Activated naive CD8-positive, alpha-beta T cell treated with anti-CD3 and anti-CD28 coated beads for 36 hours (primary cell): ENCODE data around the gene CNNM3. TPM values are rescaled to one million over a fixed set of nuclear protein-coding genes. Genes with fewer than 3 reads are reported as not detected.
"Not testable (repeated sequence)": the region's sequence is repeated elsewhere in the genome, so short reads cannot be mapped to it uniquely, and the experiment has no call there.

ENCODE experiments used
- DNase-seq: peaks from one replicate; pipeline ENCODE4 v3.0.0; 2021
- H3K27ac Mint-ChIP-seq: one replicate; pipeline ENCODE4 v1.8.0; 2022; ENCODE audit warnings: mild to moderate bottlenecking, moderate library complexity, mixed read lengths
- H3K27me3 Mint-ChIP-seq: one replicate; pipeline ENCODE4 v1.8.0; 2022; ENCODE audit warnings: mild to moderate bottlenecking, mixed read lengths
- H3K36me3 Mint-ChIP-seq: one replicate; pipeline ENCODE4 v1.8.0; 2021; ENCODE audit warnings: mild to moderate bottlenecking, mixed read lengths
- H3K4me1 Mint-ChIP-seq: one replicate; pipeline ENCODE4 v1.8.0; 2021; ENCODE audit warnings: mixed read lengths
- H3K4me3 Mint-ChIP-seq: one replicate; pipeline ENCODE4 v1.8.0; 2022; ENCODE audit warnings: mild to moderate bottlenecking, moderate library complexity, mixed read lengths
- H3K9me3 Mint-ChIP-seq: one replicate; pipeline ENCODE4 v1.8.0; 2022; ENCODE audit warnings: mixed read lengths
- total RNA-seq, 2 experiments: library from RNA; stranded (reverse); gene quantifications; one replicate each; pipeline ENCODE4 v1.2.3, GENCODE V29; 2021

CNNM3 gene
- total RNA-seq, 2 experiments from 2014 or later: 15.5 to 17.2 TPM

DNA sequence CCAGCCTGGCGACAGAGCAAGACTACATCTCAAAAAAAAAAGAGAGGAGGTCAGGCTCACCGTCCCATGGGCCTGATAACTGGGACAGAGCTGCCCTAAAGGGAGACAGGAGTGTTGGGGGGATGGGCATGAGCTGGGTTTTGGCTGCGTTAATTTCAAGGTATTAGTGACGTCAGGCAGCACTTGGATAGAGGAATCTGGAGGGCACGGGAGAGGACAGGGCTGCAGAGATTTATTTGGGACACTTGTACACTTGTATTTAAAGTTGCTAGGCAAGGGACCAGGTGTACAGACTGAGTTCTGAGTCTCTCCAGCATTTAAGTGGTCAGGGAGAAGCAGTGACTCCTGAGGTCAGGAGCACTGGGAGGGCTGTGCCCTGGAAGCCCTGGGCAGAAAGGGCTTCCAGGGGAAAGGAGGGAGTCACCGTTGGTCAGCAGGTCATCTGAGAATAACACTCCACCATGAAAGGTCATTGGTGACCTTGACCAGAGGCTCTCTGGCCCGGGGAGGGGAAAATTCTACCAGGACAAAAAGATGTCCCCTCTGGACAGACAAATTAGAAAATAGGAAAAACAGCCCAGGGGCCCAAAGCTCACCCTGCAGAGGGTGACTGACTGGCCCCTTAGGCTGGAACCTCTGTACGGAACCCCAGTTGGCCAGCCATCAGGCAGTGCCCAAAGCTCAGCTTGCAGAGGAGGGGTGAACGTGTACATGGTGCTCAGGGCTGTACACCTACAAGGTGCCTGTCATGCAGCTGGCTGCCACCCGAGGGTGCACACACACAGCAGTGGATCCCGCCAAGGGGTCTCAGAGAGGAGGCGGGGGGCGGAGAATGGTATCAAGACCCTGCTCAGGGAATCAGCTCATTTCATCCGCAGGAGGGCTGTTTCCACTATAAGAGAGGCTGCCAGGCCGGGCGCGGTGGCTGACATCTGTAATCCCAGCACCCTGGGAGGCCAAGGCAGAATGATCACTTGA is 23.0 kb upstream of the CNNM3 start:
- Mint-ChIP-seq H3K4me3 (no peak overlapping the region), H3K27me3 (no peaks in the 10 kb centered on the region), H3K4me1 (no peaks in the 10 kb centered on the region), H3K36me3 (no peaks in the 10 kb centered on the region), H3K9me3 (no peaks in the 10 kb centered on the region), H3K27ac (no peak overlapping the region)
- no peak for DNase-seq

DNA sequence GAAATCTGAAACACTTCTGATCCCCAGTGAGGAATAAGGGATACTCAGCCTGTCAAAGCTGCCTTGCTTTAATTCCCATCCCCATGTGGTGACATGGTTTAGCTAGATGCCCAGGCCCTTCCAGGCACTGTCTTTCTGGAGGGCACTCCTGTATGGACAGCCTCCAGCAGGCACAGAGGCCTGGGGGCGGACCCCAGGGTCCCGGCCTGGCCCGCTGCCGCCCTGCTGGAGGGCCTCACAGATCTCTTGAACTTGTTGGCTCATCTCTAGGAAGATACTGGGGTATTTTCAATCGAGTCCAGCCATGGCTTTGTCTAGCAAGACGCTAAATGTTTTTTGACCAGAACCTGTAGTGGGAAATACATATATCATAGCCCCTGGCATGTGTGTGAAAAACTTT is 21.0 kb upstream of the CNNM3 start:
- no peak for DNase-seq
- no peak overlapping the region for H3K27ac Mint-ChIP-seq
- no peaks in the 10 kb centered on the region for H3K36me3 Mint-ChIP-seq
- no peaks in the 10 kb centered on the region for H3K4me1 Mint-ChIP-seq
- H3K4me3 Mint-ChIP-seq: no peak overlapping the region
- H3K27me3 Mint-ChIP-seq: no peaks in the 10 kb centered on the region
- no peaks in the 10 kb centered on the region for H3K9me3 Mint-ChIP-seq

DNA sequence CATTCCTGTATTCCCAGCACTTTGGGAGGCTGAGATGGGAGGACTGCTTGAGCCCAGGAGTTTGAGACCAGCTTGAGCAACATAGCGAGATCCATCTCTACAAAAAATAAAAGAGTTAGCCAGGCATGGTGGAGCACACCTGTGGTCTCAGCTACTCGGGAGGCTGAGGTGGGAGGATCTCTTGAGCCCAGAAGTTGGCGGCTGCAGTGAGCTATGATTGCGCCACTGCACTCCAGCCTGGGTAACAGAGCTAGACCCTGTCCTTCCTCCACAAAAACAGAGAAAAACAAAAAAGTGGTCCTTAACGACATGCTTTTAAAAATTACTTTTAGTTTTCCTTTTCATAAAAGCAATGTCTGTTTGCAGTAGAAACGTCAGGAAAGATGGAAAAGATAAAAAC is 19.6 kb upstream of the CNNM3 start:
- H3K4me3 Mint-ChIP-seq, H3K36me3 Mint-ChIP-seq, H3K27ac Mint-ChIP-seq, H3K9me3 Mint-ChIP-seq, DNase-seq, H3K4me1 Mint-ChIP-seq, H3K27me3 Mint-ChIP-seq: not testable (repeated sequence)

DNA sequence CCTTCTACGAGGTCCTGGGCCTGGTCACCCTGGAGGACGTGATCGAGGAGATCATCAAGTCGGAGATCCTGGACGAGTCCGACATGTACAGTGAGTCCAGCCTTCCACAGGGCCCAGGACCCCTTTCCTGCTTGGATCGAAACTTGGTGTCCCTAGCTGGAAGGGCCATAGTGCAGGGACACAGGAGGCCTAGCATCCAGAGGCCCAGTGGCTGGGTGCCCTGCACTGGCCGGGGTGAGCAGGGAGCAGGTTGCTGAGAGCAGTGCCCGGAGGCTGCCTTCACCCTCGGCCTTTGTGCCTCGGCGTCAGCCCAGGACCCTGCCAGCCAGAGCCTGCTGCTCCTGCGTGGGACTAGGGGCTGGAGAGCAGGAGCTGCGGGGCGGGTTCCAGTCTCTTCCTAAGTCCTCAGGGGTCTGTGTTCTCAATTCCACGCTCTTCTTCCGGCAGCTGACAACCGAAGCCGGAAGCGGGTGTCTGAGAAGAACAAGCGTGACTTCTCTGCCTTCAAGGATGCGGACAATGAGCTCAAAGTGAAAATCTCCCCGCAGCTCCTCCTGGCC is 18.9 kb upstream of the CNNM3 start:
- Mint-ChIP-seq H3K4me3 (no peak overlapping the region), H3K4me1 (no peaks in the 10 kb centered on the region), H3K27ac (no peak overlapping the region), H3K27me3 (no peaks in the 10 kb centered on the region), H3K9me3 (no peaks in the 10 kb centered on the region), H3K36me3 (no peaks in the 10 kb centered on the region)
- DNase-seq: no peak

DNA sequence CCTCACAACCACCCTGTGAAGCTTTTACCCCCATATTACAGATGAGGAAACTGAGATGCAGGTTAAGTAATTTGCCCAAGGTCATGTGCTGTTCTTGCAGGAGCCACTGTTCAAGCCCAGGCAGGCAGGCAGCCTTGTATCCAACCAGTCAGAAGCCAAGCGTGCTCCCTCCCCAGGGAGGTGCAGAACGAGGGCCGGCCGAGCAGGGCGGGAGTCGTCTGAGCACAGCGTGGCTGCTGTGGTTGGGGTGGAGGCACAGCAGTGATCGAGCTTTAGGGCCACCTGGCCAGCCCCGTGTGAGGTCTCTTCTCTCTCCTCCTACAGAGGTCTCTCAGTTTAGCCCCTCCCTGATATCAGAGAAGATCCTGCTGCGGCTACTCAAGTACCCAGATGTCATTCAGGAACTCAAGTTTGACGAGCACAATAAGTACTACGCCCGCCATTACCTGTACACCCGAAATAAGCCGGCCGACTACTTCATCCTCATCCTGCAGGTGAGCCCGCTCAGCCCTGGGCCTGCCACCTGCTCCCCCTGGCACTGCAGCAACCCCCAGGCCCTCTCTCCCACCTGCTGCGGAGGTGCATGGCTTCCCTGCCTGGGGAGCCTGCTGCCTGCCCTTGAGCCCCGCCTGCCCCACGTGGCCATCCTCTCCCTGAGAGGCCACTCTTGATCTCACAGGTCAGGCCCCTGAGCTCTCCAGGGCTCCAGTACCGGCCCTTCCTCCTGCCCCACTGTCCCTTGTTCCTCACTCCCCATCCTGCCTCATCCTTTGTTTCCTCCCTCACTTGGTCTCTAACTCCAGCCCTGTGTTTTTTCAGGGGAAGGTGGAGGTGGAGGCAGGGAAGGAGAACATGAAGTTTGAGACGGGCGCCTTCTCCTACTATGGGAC is 17.1 kb upstream of the CNNM3 start:
- Mint-ChIP-seq H3K4me3 (no peak overlapping the region), H3K27me3 (no peaks in the 10 kb centered on the region), H3K27ac (no peak overlapping the region), H3K4me1 (no peaks in the 10 kb centered on the region), H3K9me3 (no peaks in the 10 kb centered on the region), H3K36me3 (no peaks in the 10 kb centered on the region)
- no peak for DNase-seq

DNA sequence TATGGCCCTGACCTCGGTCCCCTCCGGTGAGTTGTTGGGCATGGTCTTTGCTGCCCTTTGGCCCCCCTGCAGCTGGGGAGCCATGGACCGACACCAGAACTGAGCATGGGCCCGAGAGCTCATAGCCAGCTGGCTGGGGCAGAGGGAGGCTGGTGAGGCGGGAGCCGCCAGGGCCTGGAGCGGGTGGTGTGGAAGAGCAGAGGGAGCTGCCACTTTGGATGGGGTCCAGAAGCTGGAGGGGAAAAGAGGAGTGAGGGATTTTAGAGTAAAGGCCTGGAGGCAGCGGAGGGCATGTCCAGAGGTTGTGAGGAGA is 16.5 kb upstream of the CNNM3 start:
- Mint-ChIP-seq H3K4me3 (no peak overlapping the region), H3K27me3 (no peaks in the 10 kb centered on the region), H3K9me3 (no peaks in the 10 kb centered on the region), H3K36me3 (no peaks in the 10 kb centered on the region), H3K4me1 (no peaks in the 10 kb centered on the region), H3K27ac (no peak overlapping the region)
- DNase-seq: no peak

DNA sequence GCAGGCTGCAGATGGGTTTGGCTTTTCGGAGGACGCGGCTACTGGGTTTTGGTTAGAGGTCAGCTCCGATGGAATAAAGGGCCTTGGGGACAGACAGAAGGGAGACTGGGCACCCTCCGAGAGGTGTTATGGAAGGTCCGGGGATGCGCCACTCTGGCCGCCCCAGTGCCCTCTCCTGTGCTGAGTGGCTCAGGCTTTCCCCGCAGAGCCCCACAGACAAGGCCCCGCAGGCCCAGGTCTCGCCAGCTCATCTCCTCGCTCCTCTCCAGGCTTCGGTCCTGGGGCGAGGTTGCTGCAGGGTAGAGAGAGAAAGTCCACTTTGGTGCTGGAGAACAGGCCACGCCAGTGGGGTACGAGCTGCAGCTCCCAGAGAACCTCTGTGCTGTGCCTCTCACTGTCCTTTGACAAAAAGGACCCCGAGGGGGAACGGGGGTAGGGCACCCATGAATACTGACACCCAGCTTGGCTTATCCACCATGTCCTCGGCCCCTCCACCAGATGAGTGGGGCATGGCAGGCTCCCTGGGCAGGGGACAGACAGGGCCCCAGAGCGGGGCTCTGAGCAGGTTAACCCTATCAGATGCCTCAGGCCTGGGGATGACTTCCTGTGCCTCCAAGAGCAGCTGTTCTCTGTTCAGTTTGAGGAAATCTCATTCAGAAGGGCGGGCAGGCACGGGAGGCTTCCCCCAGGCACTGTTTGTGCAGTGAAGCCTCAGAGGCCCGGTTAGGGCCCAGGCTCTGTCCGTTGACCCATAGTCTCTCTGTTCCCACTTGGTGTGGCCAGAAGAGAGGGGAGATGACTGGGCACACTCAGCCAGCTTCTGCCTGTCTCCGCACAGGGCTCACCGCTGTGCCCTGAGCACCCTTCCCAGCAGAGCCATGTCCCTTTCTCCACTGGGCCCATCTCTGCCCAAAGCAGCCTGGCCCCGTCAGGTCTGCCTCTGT is 15.7 kb upstream of the CNNM3 start:
- Mint-ChIP-seq H3K4me1 (no peaks in the 10 kb centered on the region), H3K27ac (no peak overlapping the region), H3K4me3 (no peak overlapping the region), H3K27me3 (no peaks in the 10 kb centered on the region), H3K36me3 (no peaks in the 10 kb centered on the region), H3K9me3 (no peaks in the 10 kb centered on the region)
- no peak for DNase-seq

DNA sequence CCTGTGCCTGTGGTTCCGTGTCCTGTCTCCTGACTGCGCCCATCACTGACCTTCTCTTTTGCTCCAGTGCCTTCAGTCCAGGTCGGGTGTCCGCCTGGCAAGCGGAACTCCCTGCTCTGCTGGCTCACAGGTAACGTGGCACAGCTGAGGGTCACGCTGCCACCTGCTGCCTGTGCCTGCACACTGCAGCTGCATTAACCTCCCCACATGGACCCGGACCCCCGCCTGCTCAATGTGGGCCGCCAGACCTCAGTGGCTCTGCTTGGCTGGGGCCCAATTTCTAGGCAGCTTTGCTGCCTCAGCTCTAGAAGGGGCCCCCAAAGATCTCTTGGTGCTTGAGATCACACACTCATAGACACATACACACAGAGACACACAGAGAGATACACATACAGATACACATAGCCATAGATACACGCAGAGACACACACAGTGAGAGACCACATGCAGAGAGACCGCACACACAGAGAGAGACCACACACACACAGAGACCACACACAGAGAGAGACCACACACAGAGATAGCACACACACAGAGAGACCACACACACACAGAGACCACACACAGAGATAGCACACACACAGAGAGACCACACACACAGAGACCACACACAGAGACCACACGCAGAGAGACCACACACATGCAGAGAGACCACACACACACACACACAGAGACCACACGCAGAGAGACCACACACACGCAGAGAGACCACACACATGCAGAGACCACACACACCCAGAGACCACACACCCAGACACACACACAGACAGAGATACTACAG is 14.9 kb upstream of the CNNM3 start:
- peak; percentile 74 for DNase-seq
- Mint-ChIP-seq H3K27ac (no peak overlapping the region), H3K9me3 (no peaks in the 10 kb centered on the region), H3K27me3 (no peaks in the 10 kb centered on the region), H3K36me3 (no peaks in the 10 kb centered on the region), H3K4me1 (no peaks in the 10 kb centered on the region), H3K4me3 (no peak overlapping the region)

DNA sequence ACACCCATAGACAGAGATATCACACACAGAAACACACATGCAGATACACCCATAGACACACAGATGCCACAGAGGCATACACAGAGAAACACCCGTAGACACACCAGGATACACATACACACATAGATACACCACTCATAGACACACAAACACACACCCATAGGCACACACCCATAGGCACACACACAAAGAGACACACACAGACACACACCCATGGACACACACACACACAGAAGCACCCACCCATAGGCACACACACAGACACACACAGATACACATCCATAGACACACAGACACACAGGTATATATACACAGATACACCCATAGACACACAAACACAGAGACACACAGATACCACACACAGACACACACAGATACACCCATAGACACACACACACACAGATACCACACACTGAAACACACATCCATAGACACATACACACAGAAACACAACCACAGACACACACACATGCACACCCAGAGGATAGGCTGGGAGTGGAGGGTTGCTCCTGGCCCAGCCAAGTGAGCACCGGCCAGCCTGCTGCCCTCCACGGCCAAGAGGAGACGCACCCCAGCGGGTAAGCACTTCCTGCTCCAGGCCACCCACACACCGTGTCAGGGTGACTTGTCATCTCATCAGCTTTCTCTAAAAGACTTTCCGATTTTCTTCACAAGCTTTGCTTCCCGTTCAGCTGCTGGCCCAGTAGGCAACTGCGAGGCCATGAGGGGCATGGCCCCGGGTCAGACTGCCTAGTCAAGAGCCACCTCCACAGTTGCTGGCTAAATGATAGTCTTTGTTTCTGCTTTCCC is 14.1 kb upstream of the CNNM3 start:
- Mint-ChIP-seq H3K4me3 (no peak overlapping the region), H3K4me1 (peaks cover 6% of the 10 kb centered on the region)

DNA sequence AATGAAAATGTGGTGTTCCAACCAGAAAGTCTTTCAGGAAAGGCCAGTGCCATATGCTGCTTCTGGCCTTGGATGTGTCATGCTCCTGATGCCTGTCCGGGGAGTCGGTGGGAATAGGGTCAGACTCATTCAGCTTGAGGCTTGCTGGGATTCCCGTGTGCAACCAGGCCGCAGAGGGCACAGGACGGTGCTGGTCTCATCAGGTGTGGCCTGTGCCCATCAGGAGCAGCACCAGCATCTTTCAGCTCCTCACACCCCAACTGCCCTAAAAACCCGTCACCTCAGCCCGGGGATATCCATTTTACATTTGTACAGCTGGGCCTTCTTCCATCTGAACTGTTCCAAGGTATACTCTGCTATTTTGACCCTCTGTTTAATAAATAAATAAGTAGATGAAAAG is 13.3 kb upstream of the CNNM3 start:
- no peaks in the 10 kb centered on the region for H3K9me3 Mint-ChIP-seq
- H3K27ac Mint-ChIP-seq: no peak overlapping the region
- peaks cover 6% of the 10 kb centered on the region for H3K4me1 Mint-ChIP-seq
- no peak for DNase-seq
- H3K36me3 Mint-ChIP-seq: no peaks in the 10 kb centered on the region
- no peaks in the 10 kb centered on the region for H3K27me3 Mint-ChIP-seq
- no peak overlapping the region for H3K4me3 Mint-ChIP-seq

More for the DNA sequence above, 14.1 kb upstream of the CNNM3 start:
- DNase-seq: peak; percentile 15
- Mint-ChIP-seq H3K9me3 (no peaks in the 10 kb centered on the region), H3K27ac (no peak overlapping the region), H3K27me3 (no peaks in the 10 kb centered on the region), H3K36me3 (no peaks in the 10 kb centered on the region)

DNA sequence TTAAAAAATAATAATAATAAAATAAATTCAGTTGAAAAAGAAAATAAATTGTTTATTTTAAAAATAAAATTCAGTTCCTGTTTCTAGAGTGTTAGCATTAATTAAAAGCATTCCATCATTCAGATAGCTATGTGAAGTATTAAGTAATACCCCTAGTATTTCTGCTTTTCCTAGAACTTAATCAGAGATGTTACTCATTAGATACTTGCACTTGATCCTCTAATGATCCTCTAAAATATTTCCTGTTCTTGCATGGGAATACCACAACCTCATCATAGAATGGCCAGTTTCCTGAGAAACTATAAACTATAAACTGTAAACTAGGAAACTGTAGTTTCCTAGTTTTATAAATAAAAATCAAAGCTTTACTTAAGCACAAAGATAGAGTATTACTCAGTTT is 11.1 kb upstream of the CNNM3 start:
- Mint-ChIP-seq H3K27me3 (no peaks in the 10 kb centered on the region), H3K9me3 (no peaks in the 10 kb centered on the region), H3K4me1 (peaks cover 6% of the 10 kb centered on the region), H3K4me3 (no peak overlapping the region), H3K36me3 (no peaks in the 10 kb centered on the region), H3K27ac (no peak overlapping the region)
- no peak for DNase-seq

DNA sequence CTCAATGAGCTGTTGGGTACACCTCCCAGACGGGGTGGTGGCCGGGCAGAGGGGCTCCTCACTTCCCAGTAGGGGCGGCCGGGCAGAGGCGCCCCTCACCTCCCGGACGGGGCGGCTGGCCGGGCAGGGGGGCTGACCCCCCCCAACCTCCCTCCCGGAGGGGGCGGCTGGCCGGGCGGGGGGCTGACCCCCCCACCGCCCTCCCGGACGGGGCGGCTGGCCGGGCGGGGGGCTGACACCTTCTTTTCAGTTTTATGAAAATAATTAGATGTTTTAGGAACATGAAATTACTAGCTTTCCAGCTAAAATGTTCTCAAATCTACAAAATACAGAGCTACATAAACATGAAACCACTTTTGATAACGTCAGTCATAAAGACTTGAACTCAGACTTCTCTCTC is 10.1 kb upstream of the CNNM3 start:
- H3K27me3 Mint-ChIP-seq, H3K36me3 Mint-ChIP-seq, H3K4me1 Mint-ChIP-seq, H3K9me3 Mint-ChIP-seq, H3K4me3 Mint-ChIP-seq, DNase-seq, H3K27ac Mint-ChIP-seq: not testable (repeated sequence)

DNA sequence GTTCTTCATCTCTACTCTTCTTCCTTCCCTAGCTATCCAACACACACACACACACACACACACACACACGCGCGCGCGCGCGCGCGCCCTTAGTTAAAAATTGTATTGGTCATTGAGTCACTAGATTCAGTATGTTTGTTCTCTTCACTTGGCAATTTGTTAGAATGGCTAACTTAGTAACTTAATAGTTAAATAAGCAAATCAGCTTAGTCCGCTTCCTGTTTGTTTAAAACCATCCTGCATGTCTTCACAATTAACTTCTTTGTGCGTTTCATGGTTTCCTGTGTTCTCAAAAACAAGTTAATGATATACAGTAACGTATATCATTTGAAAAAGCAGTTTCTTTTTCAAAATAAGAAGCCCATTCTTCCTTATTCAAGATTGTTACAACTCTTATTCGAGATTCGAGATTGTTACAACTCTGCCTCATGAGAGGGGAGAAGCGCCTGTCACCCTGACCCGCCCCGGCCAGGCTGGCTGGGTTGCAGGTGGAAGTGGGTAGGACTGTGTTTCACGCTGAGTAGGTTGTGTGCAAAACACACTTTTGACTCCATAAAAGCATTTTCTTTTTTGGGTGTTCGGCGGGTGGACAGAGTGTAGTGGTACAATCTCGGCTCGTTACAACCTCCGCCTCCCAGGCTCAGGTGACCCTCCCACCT is 9.5 kb upstream of the CNNM3 start:
- no peak overlapping the region for H3K27ac Mint-ChIP-seq
- no peaks in the 10 kb centered on the region for H3K27me3 Mint-ChIP-seq
- no peak overlapping the region for H3K4me3 Mint-ChIP-seq
- peaks cover 1% of the 10 kb centered on the region for H3K36me3 Mint-ChIP-seq
- H3K9me3 Mint-ChIP-seq: no peaks in the 10 kb centered on the region
- no peak for DNase-seq
- H3K4me1 Mint-ChIP-seq: peaks cover 6% of the 10 kb centered on the region
